Right lobe of liver (tissue), 4 donors: Measurements from ENCODE around the gene BCL10.

ENCODE experiments used
- CTCF ChIP-seq, 4 donors: fragments of 200-600 bp in 3 of 4; fragments of 450-650 bp in 1 of 4; IDR thresholded peaks; one replicate each; pipeline versions ENCODE4 v1.5.1 to v1.8.0; 2016 to 2022; ENCODE audit warnings: antibody characterized with exemption in 4 of 4, mild to moderate bottlenecking in 2 of 4
- POLR2A ChIP-seq: fragments of 450-650 bp; IDR thresholded peaks from one replicate; pipeline ENCODE4 v1.6.1; 2017; ENCODE audit warnings: antibody characterized with exemption, mild to moderate bottlenecking
- donor health status: DM: no; HTN: no; CAD: no.
- donor health status: DM: no; HTN: no; CAD: no.
- donor health status: DM: no; HTN: yes; CAD: no.

- TF ChIP-seq CTCF (IDR thresholded peaks at IDR 0.05) (no peak), POLR2A (no peak)
These were observed 55.7 kb downstream of the BCL10 start for GRCh38 chr1:85220756-85221201.
